Stimulated activated CD8-positive, alpha-beta memory T cell treated with anti-CD3 and anti-CD28 coated beads, Interleukin-2, amount 100 ng/mL, for 1 hour (primary cell): ENCODE results near the gene TEX38.
"Not testable (repeated sequence)": the region's sequence is repeated elsewhere in the genome, so short reads cannot be mapped to it uniquely, and the experiment has no call there.

Experiments used
- DNase-seq, 2 donors: peaks; one replicate each; pipeline ENCODE4 v3.0.0-alpha.2; 2020; ENCODE audit warnings: low read depth in 2 of 2

Gene TEX38

GRCh38 chr1:46655848-46656247, 15.8 kb upstream of the TEX38 start:
- DNase-seq = no peak

DNA sequence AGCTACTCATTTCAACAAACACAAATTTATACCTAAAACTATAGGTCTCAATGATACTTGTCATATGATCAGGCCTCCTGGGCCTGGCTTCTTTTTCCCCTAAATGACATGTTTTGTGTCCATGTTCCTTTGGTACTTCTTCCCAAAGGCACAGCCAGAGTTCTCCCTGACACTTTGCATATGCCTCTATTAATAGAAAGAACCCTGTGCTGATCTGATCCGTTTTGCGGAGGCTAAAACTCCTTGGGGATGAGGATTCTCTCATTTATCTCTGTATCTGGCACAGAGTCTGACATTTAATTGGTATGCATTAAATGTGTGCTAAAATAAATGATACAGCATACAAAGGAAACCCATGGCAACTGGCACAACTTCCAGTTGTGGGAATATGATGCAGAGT, 15.0 kb upstream of the TEX38 start:
- DNase-seq = no peak

GRCh38 chr1:46657775-46658174, 13.9 kb upstream of the TEX38 start:
- no peak for DNase-seq

GRCh38 chr1:46659307-46659870, 12.3 kb upstream of the TEX38 start:
- no peak for DNase-seq

DNA sequence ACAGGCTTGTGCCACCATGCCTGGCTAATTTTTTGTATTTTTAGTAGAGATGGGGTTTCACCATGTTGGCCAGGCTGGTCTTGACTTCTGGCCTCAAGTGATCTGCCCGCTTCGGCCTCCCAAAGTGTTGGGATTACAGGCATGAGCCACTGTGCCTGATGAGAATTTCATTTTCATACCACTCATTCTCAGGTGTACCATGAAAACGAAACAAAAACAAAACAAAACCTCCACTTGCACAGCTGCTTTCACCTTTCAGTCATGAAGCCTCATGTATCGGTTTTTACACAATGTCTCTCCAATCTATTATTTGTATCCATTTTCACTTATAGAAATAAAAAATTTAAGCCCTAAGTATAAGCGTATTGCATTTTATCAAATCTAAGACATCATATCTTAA, 11.5 kb upstream of the TEX38 start:
- DNase-seq = not testable (repeated sequence)

- DNase-seq = not testable (repeated sequence)
Observed at GRCh38 chr1:46662919-46663318, 8.7 kb upstream of the TEX38 start.

DNA sequence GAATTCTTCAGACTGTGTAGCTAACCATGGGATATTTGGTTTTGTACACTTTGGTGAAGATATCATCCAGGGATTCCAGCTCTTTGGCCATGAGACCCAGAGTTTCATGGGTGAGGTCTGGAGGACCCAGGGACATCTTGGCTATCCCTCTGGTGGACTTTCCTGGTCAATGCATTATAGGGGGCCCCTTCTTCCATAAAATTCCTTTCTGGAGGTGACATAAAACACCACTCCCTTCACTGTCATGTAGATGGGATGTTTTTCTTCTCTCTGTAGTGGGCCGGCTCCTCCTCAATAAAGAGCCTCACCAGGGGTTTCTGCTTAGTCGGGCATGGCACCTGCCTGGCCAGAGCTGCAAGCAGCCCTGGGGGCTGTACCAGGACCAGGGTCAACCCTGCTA, 5.7 kb upstream of the TEX38 start:
- no peak for DNase-seq

DNA sequence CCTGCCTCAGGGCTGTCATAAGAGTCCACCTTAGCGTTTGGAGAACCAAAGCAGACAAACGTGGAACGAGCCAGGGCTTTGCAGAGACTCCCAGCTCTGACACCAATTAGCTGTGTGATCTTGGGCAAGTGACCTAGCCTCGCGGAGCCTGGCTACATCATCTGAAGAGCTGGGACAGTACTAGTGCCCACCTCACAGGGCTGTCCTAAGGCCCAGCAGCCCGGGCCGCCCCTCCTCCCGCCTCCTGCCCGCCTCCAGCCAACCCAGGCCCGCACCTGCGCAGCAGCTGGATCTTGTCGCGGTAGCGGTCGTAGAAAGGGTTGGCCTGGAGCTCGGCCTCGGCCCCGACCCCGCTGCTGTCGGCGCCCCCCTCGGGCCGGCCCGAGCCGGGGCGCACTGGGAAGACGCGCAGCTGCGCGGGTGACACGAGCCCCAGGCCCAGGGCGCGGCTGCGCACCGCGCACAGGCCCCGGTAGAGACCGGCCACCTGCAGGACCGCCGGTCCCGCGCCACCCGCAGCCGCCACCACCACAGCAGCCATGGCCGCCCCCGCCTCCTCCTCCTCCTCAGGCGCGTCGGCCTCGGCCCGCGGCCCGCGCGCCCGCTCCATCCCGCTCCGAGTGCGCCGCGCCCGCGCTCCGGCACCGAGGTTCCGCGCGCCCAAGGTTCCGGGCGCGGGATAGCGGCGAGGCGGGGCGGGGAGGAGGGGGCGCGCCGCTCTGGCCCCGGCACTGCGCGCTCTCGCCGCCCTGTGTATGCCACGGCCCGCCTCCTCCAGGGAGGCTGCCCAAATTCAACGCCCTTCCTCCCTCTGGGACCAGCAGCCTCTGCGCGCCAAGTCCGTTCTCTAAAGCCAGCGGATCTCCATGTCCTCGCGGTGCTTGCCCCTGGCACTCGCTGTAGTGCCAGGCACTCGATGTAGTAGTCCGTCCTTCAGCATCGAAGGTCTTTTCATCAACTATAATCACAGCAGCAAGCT, 3.6 kb upstream of the TEX38 start, which contains the start of gene ATPAF1:
TSS of gene ATPAF1 (minus strand) at position 583 of the 979 bp plus-strand sequence. CDS start at position 541, 42 bp downstream.
- DNase-seq = peak; percentile 9 to 30

DNA sequence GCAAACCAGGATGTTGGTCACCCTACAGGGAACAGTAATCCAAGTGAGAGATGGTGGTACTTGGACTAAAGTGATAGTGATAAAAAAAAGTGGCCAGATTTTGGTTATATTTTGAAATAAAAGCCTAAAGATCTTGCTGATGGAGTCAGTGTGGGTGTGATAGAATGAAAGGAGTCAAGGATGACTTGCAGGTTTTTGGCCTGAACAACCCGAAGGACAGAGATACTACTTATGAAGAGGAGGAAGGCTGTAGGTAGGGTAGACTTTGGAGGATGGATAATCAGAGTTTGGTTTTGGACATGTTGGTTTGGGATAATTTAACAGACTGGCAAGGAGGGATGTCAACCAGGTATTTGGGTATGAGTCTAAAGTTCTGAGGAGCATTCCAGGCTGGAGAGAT, 1.5 kb upstream of the TEX38 start:
- DNase-seq = no peak

DNA sequence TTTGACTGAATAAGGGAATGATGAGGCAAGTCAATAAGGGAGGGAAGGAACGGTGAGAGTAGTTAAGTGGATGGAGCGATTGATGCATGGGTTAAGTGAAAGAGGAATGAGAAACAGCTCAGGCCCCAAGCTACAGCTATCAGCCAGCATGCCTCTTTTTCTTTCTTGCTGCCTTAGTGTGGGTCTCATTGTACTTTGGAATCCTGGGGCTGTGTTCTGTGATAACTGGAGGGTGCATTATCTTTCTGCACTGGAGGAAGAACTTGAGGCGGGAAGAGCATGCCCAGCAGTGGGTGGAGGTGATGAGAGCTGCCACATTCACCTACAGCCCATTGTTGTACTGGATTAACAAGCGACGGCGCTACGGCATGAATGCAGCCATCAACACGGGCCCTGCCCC, 1.0 kb downstream of the TEX38 start:
- no peak for DNase-seq

DNA sequence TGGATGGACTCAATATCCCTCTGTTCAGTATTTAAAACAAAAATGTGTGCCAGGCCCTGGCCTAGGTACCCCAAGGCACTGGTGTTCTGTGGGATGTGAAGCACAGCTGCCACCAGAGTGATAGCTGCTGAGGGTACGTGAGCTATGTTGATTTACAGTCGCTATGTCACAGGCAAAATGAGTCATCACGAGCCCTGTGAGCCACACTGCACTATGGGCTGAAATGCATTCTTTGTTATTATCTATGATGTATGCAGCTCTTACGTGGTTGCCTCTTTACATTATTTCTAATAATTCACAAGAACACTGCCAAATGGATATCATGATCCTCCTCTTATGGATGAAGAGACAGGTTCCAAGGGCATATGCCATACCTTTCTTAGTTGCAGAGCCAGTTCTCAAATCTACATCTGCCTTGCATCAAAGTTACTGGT, 2.1 kb downstream of the TEX38 start:
- DNase-seq = no peak

- DNase-seq = no peak
Observed at GRCh38 chr1:46675549-46676314, 4.1 kb downstream of the TEX38 start.

DNA sequence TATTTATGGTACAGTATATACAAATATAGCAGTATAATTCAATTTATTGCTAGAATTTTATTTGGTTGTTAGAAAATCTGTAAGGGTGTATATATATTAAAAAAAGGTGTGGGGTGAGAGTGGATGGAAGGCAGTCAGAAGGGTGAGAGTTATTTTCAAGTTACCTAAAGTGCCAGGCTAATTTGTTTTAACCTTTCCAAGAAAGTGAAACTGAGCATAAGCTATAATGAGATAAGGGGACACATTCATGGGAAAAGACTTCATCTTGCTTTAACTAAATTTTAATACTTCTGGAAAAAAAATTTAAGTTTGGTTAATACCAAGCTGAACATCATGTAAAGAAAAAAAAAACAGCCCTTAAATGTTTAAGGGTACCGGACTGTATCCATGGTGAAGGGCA, 4.9 kb downstream of the TEX38 start:
- no peak for DNase-seq

- DNase-seq = no peak
Observed at GRCh38 chr1:46677339-46677738, 5.7 kb downstream of the TEX38 start.

GRCh38 chr1:46679789-46680573, 8.3 kb downstream of the TEX38 start:
- DNase-seq = no peak

GRCh38 chr1:46681333-46682034, 9.8 kb downstream of the TEX38 start:
- DNase-seq = no peak

DNA sequence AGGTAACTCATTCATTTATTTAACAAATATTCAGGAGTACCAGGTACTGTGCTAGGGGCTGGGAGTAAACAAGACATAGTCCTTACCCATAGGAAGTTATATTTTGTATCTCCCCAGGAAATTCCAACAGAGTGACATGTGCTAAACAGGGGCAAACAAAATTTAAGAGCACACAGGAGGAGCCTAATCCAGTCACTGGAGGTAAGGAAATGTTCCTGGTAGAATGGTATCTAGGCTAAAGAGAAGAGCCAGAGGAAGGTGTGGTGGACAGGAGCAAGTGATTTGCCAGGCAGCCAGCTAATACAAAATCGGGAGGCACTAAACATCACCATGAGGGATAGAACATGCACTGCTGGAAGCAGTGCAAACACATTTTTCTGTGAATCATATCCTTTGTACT, 10.4 kb downstream of the TEX38 start:
- no peak for DNase-seq

GRCh38 chr1:46684670-46685069, 13.0 kb downstream of the TEX38 start:
- no peak for DNase-seq

DNA sequence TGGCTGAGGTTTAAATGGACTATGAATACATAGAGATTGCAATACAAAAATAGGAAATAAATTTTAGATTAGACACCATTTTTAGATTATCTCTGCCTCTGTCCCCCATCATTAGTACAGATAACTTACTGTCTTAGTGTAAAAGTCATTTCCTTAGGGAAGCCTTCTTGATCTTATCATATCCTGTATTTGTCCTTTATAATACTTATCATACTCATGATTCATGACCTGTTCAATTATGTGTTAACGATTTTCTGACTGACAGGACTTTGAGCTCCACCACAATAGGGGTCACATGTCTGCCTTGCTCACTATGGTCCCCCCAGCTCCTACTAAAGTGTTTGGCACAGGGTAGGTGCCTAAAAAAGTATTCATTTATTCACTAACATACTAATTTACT, 14.6 kb downstream of the TEX38 start:
- no peak for DNase-seq

GRCh38 chr1:46687093-46687659, 15.5 kb downstream of the TEX38 start:
- no peak for DNase-seq
